HG02970 (cell line): Measurements from ENCODE around the gene KCNJ11.

ENCODE experiments used
- ATAC-seq: cut with Tn5 transposase; IDR thresholded peaks from one replicate; pipeline ENCODE4 v1.9.1; 2021; ENCODE audit warnings: mild to moderate bottlenecking, moderate library complexity, moderate number of reproducible peaks; ENCODE audit not compliant: unreplicated experiment, low FRiP score

KCNJ11 gene

DNA sequence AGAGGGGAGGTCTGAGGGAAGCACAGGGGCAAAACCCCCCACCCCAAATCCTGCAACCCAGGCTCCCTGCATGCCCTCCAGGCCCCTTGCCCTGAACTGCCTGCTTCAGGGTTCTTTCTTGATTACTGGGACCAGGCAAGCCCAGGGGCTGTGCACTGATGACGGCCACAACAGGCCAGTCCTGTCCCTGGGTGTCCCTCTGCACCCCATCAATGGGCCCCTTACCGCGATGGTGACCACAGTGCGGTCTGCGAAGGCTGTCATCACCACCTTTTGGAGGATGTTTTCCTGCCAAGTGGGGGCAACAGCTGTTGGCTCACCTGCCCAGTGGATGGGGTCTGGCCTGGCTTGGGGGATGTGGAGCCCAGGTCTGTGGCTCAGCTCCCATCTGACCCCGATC lies 5.0 kb upstream of the KCNJ11 start:
- no peak for ATAC-seq

DNA sequence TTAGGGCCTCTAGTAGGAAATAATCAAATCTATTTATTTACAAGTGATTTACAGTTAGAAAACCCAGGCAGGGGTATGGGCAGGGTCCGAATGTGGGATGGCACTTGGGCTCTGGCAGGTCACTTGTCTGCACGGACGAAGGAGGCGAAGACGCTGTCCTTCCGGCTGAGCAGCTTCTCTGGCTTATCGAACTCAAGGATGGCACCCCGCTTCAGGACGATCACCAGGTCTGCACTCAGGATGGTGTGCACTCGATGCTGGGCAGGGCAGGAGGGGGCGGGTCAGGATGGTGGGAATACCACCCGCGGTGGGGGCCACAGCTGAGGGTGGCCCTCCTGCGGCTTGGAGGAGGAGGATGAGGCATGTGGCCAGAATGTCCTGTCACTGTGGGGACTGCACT lies 4.4 kb upstream of the KCNJ11 start:
- ATAC-seq: no peak

DNA sequence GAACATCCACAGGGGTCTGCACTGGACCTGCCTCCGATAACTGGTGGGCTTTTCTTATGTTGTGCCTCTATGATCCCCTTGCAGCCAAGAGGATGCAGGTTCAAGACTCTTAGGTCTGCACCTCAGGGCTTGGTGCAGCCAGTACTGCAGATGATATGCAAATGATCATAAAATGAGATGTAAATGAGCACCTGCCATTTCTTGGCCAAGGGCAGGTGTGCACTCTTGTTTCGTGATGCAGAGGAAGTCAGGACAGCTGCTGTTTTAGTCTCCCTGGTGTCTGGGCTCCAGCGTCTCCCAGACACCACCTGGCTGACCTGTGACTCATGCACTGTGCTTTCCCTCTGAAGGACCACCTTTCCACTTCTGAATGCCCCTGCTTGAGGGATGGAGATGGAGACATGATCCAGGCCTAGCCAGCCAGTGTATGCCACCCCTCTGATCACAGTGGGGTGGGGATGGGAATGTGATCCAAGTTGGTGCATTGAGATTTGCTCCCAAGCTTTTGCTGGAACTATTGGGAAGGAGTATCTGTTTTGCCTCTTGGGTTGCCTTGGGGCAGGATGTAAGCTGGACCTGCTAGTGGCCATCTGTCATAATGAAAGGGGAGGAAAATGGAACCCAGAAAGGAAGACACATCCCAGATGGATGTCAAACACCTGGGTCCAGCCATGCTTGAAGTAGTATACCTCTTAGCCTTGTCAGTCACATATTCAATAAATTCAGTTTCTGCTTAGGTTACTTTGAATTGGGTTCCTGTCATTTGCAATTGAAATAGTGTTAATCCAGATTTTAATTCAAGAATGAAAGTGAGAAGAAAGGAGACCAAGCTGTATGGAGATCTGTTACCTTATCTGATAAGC lies 3.3 kb upstream of the KCNJ11 start:
- ATAC-seq: no peak

GRCh38 chr11:17389957-17390649 lies 1.6 kb upstream of the KCNJ11 start:
- no peak for ATAC-seq

DNA sequence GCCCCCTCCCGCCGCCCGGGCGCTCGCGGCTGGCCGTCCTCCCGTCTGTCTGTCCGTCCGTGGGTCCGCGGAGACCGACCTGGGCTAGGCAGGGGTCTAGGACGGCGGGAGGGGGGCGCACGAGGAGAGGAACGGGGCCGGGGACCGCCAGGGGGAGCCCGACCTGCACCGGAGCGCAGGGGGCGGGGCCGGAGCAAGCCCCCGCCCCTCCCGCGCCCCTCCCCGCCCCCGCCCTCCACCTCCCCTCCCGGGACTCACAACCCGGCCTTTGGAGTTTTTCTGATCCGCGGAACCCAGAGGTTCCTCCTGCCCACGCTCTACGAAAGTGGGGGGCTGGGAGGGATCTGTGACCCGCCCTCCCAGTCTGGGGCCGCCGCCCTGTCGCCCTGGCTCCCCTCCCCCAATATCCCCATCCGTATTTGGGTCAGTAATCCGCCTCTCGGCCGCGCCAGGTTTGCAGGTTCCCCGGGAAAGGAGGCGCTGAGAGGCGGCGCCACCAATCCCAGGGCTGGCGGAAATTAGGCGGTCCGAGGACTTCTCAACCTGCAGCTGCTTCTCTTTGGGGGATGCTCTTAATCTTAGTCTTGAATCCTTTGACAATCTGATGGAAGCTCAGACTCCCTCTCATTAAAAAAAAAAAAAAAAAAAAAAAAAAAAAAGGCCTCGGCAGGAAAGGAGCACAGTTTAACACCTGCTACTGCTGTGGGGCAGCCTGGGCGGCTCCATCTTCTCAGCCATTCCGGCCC lies 925 bp upstream of the KCNJ11 start:
- peak; percentile 56 for ATAC-seq

DNA sequence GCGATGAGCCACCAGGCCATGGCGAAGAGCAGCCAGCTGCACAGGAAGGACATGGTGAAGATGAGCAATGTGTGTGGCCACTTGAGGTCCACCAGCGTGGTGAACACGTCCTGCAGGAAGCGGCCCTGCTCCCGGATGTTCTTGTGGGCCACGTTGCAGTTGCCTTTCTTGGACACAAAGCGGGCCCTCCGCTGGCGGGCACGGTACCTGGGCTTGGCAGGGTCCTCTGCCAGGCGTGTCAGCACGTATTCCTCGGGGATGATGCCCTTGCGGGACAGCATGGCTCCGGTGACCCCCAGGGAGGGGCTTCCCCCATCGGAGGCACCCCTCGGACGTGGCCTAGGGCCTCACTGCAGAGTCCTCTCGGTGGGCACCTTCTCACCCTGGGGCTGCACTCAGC lies 648 bp downstream of the KCNJ11 start:
- no peak for ATAC-seq

DNA sequence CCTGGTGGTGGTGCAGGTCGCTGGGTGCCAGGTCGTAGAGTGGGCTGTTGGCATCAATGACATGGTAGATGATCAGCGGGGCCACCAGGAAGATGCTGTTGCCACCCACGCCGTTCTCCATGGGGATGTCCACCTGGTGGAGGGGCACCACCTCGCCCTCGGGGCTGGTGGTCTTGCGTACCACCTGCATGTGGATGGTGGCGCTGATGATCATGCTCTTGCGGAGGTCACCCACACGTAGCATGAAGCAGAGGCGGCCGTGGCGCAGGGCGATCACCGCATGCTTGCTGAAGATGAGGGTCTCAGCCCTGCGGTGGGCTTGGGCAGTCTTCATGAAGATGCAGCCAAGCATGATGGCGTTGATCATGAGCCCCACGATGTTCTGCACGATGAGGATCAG lies 1.2 kb downstream of the KCNJ11 start:
- ATAC-seq: no peak

DNA sequence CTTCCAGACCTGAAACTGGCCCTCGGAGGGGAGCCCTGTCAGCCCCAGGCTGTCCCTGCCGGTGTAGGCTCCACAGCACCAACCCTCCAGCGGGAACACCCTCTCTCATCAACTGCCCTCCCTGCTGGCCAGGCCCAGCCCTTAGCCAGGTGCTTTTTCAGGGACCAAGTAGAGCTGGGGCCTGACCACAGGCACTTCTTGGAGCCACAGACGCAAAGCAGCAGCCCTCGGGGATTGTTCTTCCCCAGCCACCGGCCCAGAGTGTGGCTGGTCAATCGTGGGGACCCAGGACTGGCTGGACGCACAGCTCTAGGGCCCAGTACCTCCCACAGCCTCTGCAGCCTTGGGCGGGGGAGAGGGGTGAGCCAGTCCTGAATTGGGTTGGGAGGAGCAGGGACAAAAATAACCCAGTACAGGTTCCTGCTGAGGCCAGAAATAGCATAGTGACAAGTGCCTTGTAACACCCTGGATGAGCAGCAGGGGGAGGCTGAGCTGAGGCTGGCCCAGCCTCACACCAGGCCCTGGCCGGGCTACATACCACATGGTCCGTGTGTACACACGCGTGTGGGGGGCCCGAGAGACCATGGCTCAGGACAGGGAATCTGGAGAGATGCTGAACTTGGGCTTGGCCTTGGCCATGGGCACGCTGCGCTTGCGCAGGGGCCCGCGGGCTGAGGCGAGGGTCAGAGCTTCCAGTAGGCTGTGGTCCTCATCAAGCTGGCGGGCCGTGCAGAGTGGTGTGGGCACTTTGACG lies 2.0 kb downstream of the KCNJ11 start:
- no peak for ATAC-seq

DNA sequence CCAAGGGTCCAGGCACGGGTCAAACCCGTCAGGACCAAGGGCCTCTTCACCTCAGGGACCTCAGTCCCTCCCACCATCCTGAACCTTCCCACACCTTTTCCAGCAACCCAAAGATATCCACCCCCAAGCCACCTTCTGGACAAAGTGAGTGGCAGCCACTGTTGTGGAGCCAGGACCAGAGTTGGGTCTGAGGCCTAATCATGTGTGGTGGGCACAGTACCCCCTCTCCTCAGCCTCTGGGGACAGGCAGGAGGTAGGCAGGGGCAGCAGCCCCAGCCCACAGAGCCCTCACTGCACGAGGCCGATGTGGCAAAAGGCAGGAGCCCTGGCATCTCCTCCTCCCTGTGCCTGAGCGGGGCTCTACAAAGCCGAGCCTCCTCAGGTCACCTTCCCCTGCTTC lies 2.5 kb downstream of the KCNJ11 start:
- no peak for ATAC-seq

DNA sequence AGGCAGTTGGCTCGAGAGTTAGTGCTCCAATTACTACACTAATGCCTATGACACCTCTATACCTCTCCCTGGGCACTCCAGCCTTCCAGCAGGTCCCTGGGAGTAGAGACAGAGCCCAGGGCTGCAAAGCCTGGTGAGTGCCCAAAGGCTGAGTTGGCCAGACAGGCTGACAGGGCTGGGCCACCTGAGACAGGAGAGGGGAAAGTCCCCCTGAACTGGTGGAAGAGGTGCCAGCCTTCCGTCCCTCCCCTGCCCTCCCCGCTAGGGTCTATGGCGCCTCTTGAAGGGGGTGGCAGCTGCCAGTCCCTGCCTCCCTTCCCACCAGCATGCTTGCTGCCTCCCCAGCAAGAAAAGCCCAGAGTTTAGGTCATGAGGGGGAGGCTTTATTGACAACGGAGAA lies 3.0 kb downstream of the KCNJ11 start:
- ATAC-seq: no peak

GRCh38 chr11:17384002-17384511 lies 4.4 kb downstream of the KCNJ11 start:
- ATAC-seq: no peak

DNA sequence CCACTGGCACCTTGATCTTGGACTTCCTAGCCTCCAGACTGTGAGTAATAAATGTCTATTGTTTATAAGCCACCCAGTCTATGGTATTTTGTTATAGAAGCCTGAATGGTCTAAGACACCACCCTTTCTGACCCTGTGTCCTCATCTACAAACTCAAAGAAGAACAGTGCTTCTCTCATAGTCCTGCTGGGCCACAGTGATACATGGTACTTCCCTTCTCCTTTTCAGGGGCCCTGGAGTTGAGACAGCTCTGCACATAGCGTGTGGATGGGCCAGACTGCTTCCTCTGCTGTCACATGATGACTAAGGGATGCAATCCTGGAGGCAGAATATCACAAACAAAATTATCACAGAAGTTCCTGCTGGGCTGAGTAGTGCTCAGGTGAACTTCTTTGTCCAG lies 5.0 kb downstream of the KCNJ11 start:
- ATAC-seq: no peak

DNA sequence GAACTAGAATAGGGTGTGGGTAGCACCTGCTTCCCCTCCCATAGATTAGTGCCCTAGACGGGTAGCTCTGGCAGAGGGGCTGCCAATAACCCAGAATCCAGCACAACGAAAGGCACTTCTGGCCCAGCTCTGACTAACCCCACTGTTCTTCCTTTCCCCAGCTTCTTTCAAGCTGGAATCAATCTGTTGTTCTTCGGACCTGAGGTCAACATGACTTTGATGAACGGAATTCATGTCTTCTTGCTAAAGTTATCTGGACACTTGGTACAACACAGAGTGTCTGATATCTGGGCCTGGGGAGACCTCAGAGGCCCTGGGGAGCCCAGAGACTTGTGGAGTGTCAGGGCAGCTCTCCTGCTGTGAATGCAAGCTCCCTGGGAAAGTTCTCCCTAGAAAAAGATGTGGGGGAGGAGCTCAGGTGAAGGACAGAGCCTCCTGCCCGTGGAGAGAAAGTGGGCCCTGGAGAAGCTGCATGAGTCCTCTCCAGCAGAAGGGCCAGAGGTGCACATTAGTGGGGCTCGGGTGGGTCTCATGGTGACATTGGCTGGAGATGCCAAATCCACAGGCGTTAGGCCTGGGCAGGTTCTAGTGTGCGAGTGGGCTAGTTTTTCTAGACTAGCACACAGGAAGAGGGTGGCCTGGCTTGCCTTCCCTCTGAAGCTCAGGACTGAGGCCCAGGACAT lies 6.3 kb downstream of the KCNJ11 start:
- no peak for ATAC-seq

- no peak for ATAC-seq
Observed at GRCh38 chr11:17381156-17381555, 7.3 kb downstream of the KCNJ11 start.

DNA sequence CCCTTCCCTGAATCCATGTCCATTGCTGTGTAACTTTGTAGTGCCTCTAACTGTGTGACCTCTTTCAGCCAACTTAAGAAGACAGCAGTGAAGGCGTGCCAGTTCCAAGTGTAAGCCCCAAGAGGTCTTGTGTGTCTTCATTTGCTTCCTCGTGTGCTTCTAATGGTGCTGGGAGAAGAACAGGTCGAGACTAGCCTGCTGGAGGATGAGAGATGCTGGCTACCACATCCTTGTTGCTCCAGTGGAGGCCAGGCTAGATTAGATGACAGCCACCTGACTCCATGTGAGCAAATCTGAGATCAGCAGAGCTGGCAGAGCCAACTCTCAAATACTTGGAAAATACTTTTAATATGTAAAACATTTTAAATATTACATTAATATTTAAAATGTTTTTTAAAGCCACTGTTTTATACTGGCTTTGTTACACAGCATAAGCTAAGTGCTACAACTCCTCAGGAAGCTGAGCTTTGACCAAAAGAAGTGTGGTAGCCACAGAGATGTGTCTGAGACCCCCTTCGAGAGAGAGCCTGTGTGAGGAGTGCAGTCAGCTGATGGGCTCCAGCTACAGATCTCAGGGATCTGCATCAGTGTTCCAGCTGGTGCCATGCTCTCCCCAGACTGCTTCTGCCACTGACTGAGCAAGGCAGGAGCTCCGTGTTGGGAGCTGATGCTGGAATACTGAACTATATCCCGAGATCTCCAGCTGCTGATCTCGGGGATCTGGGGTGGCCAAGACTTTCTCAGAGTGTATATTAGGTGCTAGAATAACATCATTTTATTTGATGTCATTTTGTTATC lies 8.9 kb downstream of the KCNJ11 start:
- no peak for ATAC-seq

- ATAC-seq: no peak
Observed at GRCh38 chr11:17378655-17379054, 9.8 kb downstream of the KCNJ11 start.

GRCh38 chr11:17376493-17376892 lies 12.0 kb downstream of the KCNJ11 start:
- ATAC-seq: no peak

DNA sequence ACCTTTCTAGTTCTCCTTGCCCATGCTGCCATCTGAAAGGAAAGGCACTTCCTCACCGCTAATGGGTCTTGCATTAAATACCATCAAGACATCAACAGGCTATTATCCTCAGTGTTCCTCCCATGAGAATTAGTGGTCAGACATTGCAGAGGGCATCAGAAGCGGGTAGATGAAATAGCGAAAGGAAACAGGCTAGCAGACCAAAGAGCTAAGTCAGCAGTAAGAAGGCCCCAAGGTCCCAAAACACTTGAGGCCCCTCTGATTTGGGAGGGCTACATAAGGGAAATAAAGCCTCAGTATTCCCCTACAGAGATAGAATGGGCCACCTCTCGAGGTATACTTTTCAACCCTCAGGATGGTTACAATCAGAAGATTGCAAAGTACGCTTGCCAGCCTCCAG lies 12.9 kb downstream of the KCNJ11 start:
- no peak for ATAC-seq

GRCh38 chr11:17371614-17372013 lies 16.8 kb downstream of the KCNJ11 start:
- no peak for ATAC-seq
